Activated T-cell treated with anti-CD3 and anti-CD28 coated beads, Interleukin-2, amount 50 U/mL, for 48 hours (primary cell): ENCODE measurements around the gene DHRS7.
A peak's percentile ranks its signal among the peaks of the same experiment; 100 is the strongest.
"Not testable (repeated sequence)": the region's sequence is repeated elsewhere in the genome, so short reads cannot be mapped to it uniquely, and the experiment has no call there.

ENCODE experiments used
- DNase-seq, 2 experiments: peaks; one replicate each; pipeline ENCODE4 v3.0.0-alpha.2; 2020

Gene DHRS7

GRCh38 chr14:60116181-60116580 lies 49.0 kb downstream of the DHRS7 start:
- DNase-seq, result no peak

GRCh38 chr14:60114881-60115280 lies 50.3 kb downstream of the DHRS7 start:
- DNase-seq, result no peak

GRCh38 chr14:60111732-60112131 lies 53.5 kb downstream of the DHRS7 start:
- DNase-seq, result no peak

DNA sequence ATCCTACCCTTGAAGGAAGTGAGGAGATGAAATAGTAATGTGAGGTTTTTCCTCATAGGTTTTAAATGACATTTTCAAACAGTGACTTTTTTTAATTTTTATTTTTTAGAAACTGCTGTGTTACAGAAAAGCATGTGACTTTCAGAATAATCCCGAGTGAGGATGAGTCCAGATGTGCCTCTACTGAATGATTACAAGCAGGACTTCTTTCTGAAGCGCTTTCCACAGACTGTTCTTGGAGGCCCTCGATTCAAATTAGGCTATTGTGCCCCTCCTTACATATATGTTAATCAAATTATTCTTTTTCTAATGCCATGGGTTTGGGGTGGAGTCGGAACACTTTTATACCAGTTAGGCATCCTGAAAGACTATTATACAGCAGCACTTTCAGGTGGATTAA lies 57.7 kb downstream of the DHRS7 start:
- no peak for DNase-seq

DNA sequence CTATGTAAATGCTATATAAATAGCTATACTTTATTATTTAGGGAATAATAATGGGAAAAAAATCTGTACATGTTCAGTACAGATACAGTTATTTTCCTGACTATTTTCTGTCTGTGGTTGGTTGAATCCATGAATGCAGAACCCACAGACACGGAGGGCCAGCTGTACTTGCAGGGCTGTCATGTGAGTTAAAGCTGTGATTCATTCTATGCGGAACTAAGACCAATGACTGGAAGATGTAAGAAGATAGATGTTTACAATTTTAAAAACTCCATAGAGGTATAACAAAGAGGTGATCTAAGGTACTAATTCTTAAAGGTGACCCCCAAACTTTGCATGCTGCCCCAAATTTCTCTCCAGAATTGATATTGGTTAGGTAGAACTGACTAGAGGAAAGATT lies 58.9 kb downstream of the DHRS7 start:
- DNase-seq, result no peak

GRCh38 chr14:60102389-60102788 lies 62.8 kb downstream of the DHRS7 start:
- DNase-seq, result no peak

DNA sequence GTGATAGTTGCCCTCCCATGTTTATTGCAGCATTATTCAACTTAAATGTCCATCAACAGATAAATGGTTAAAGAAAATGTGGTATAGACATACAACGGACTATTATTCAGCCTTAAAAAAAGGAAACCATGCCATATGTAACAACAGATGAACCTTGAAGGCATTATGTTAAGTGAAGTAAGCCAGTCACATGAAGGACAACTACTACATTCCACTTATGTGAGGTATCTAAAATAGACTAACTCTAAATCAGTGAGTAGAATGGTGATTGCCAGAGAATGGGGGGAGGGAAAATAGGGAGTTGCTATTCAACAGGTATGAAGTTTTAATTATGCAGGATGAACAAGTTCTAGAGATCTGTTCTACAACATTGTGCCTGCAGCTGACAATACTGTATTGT lies 63.4 kb downstream of the DHRS7 start:
- no peak for DNase-seq

DNA sequence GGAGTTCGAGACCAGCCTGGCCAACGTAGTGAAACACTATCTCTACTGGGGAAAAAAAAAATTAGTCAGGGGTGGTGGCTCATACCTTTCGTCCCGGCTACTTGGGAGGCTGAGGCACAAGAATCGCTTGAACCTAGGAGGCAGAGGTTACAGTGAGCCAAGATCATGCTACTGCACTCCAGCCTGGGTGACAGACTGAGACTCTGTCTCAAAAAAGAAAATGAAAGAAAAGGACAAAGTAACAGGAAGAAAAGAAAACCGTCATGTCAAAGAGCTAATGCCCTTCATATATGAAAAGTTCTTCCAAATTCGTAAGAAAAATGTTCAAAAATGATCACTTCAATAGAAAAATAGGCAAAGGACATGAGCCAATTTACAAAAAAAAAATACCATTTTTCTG lies 65.3 kb downstream of the DHRS7 start:
- DNase-seq, result not testable (repeated sequence)

GRCh38 chr14:60097974-60098373 lies 67.2 kb downstream of the DHRS7 start:
- DNase-seq, result no peak

DNA sequence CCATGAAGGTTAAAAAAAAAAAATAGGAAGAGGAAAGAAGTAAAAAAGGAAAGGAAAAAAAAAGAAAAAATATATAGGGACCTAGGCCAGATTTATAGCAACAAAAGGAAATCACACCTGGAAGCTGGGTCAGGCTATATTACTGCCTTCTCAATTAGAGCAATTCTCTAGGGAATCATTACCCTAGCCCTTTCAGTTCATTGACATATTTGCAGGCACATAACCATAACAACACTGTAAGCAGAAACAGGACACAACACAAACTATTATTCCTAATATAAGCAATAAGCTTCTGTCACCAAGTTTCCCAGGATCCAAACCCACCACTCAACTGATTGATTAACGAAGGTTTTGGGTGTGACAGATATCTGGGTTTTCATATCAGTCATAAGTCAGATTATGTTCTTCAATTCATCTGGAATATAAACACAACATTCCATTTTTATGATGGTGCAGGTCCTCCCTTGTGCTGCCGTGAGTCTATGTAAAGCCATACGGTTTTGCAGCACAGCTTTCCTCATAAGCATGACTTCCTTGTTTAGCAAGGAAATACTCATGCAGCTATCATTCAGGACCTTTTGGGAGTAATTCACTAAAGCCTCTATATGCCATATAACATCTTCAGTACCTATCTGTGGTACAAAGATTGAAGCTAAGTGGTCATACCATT lies 69.3 kb downstream of the DHRS7 start:
- DNase-seq, result no peak

GRCh38 chr14:60095231-60095630 lies 70.0 kb downstream of the DHRS7 start:
- no peak for DNase-seq

DNA sequence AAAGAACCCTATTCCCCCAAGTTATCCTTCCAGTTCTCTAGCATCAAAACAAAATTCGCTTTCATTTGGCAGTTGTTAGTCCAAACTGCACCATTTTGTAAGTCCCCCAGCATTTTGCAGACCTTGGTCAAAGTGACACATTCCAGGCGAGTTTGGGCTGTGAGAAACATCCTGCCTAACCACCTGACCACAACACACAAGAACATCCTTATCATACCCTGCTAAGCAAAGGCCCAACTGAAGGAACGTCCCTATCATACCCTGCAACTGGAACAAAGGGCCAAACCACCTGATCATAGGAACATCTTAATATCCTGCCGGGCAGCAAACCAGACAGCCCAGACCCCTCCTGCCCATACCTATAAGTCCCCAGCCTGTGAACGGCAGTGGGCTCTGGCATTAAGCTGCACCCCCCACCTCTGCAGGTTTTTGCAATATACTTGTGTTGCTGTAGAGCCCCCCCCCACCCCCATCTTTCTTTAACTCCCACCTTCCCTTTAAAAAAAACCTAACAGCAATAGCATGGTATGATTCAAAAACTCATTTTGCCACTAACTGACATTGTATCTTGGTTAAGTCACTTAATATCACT lies 70.8 kb downstream of the DHRS7 start:
- peak; percentile 29 to 42 for DNase-seq
